Measurements from ENCODE around the gene LRRK2.
"Not testable (repeated sequence)": the region's sequence is repeated elsewhere in the genome, so short reads cannot be mapped to it uniquely, and the experiment has no call there.

Gene LRRK2

DNA sequence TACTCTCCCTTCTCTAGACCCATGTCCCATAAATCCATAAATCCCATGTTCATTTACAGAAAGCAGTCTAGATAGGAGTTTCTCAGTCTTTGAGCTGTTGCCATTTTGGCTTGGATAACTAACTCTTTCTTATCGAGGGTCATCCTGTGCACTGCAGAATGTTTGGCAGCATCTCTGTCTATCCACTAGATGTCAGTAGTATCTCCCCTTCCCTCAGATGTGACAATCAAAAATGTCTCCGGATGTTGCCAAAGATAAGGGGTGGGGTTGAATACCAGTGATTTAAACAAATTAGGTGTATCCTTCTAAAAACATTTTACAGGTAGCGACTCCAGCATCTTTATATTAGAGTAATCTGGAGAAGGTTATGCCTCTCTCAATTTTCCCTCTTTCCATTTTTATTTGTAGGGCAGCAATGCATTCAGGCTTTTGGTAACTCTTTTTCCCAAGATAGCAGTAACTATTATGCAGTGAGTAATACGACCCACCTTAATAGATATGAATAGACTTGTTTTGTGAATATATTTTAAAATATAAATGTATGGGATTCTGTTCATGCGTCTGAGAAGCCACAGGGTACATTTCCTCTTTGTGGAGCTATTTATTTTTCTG is 100.7 kb downstream of the LRRK2 start:
- DNase-seq, result peak; percentile 14 to 62

- no peak for DNase-seq
Measured at GRCh38 chr12:40327535-40327934, 102.7 kb downstream of the LRRK2 start.

- no peak for DNase-seq
Measured at GRCh38 chr12:40330180-40330579, 105.4 kb downstream of the LRRK2 start.

DNA sequence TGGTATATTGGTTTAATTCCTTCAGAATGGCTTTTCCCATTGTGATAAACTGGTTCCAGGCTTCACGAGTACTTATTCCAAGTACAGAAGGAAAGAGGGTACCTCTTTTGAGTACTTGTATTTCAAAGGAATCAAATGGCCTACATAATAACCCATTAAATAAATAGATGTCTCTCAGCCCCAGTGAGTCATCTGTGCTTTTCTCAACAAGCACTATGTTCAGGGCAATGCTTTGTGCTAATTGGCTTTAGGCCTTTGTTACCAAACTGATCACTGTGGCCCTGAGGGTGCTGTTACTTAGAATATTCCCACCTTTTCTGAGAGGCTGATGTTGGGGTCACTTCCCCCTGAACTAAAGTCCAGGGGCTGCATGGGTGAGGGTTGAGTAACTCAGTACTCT is 107.1 kb downstream of the LRRK2 start:
- no peak for DNase-seq

GRCh38 chr12:40335991-40336390 is 111.2 kb downstream of the LRRK2 start:
- DNase-seq, result no peak

GRCh38 chr12:40336573-40337199 is 111.9 kb downstream of the LRRK2 start:
- peak in 1 of 2 experiments; percentile 50 for DNase-seq

GRCh38 chr12:40338071-40338470 is 113.3 kb downstream of the LRRK2 start:
- DNase-seq, result no peak

DNA sequence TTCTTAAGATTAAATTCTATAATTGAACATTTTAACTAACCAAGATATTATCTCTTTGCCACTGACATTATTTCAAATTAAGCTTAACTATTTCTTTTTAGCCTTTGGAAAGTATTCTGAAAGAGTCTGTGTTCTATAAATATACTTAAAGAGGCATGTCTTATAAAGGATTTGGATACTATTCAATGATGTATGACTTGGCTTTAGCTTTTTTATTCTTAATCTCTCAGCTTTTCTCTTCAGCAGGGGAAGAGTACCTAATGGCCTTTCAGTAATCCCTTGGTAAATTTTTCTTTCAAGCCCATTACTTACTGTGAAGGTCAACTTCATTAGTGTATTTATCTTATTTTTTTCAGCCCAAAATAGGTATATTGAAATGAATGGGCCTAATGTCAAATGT is 113.8 kb downstream of the LRRK2 start:
- no peak for DNase-seq

GRCh38 chr12:40342010-40342409 is 117.2 kb downstream of the LRRK2 start:
- no peak for DNase-seq

DNA sequence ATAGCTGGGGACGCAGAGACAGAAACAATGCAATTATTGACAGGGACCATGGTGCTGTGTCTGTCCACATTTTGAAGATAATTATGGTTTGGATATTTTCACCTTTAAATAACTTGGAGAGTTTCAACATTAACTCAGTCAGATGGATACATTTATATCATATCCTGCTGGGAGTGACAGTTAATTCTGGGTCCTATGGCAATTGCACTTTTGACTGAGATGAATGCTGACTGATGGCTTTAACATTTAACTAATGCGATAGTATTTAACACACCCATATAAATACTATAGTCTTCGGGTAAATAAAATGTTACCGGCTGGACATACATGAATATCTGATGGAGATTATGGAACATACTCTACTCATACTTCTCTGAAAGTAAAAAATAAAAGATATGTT is 118.3 kb downstream of the LRRK2 start:
- DNase-seq, result no peak

GRCh38 chr12:40344312-40344711 is 119.5 kb downstream of the LRRK2 start:
- DNase-seq, result peak in 1 of 2 experiments; percentile 29

- peak; percentile 33 to 80 for DNase-seq
Measured at GRCh38 chr12:40351976-40352375, 127.2 kb downstream of the LRRK2 start.

GRCh38 chr12:40375076-40375475 is 150.3 kb downstream of the LRRK2 start:
- DNase-seq, result peak in 1 of 2 experiments; percentile 3

GRCh38 chr12:40376533-40377267 is 151.9 kb downstream of the LRRK2 start:
- DNase-seq, result no peak

DNA sequence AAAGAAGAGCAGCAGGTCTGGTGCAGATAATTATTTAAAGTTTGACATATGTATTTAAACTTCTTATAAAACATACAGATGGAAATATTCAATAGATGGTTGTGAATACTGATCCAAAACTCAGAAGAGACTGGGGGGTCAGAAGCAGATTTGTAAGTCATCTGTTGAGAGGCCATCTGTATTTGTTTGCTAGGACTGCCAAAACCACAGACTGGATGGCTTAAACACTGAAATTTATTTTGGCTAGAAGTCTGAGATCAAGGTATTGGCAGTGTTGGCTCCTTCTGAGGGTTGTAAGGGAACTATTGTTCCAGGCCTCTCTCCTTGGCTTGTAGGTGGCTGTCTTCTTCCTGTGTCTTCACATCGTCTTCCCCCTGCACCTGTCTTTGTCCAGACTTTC is 153.9 kb downstream of the LRRK2 start:
- DNase-seq, result no peak

DNA sequence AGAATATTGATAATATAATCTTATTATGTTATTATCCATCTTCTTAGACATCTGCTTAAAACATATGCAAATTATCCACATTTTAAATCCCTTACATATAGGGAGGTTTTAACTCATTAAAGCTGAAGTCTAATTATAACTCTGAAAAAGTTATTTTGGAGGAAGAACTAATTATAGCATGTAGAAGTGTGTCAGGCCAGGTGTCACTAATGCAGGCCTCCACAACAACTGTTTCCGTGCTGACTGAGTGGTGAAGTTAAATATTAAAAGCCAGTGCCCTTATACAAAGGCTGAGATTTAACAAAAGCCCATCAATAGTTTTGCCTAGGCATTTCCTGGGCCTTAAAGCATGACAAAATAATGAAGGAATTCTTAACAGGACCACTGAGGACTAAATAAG is 157.4 kb downstream of the LRRK2 start:
- no peak for DNase-seq

GRCh38 chr12:40387279-40387678 is 162.5 kb downstream of the LRRK2 start:
- not testable (repeated sequence) for DNase-seq

- DNase-seq, result no peak
Measured at GRCh38 chr12:40390980-40391379, 166.2 kb downstream of the LRRK2 start.

DNA sequence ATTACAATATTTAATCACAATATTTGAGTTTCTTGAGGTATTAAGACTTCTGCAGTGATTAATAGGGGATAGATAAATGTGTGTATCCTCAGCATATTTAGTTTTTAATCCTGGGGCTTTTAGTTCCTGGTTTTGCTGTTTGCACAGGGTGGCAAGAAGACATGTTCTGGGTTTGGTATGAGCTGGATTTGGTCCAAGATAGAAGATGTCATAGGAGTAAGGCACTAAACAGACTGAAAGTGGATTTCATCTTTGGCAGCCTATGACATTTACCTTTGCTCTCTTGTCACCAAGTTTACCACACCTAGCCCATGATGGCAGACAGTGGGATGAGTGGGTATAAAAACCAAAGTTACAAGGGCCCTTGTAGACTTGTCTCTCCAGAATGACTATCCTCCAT is 168.2 kb downstream of the LRRK2 start:
- DNase-seq, result no peak

GRCh38 chr12:40399656-40400055 is 174.9 kb downstream of the LRRK2 start:
- DNase-seq, result no peak

DNA sequence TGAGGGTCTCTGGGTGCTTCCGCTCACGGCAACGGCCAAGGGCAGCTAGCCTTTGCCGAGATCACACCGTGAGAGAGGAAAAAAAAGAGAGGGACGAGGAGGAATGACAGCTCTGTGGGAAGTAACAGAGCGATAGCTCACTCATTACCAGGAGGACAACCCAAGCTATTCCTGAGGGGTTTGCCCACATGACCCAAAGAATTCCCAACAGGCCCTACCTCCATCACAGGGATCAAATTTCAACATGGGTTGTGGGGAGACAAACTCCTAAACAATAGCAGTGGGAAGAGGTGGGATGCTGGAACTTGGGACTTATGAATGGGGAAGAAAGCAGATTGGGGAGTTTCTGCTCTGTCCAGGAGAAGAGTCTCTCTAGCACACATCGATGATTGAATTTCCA is 180.6 kb downstream of the LRRK2 start:
- no peak for DNase-seq
